Anterior cingulate cortex (tissue), 58 donors: Measurements from ENCODE around the gene SNPH.

Source experiments
- DNase-seq, 58 donors: peaks; one replicate each; lab custom pipeline; 2025; lab: John Stamatoyannopoulos, UW

Gene SNPH

GRCh38 chr20:1255675-1256074 is 10.4 kb upstream of the SNPH start:
- DNase-seq, result no peak

DNA sequence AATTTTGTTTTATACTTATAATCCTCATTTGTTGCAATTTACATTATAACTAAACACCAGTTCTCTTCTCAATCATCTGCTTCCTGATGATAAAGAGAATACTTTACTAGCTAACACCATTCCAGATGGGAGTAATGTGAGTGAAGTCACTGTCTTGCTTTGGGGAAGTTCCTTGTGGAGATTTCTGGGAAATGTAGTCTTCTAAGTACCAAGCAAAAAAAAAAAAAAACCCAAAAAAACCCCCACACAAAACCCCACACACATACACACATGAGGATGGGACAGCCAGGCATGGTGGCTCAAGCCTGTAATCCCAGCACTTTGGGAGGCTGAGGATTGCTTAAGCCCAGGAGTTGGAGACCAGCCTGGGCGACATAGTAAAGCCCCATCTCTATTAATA is 2.2 kb upstream of the SNPH start:
- no peak for DNase-seq

GRCh38 chr20:1264727-1265126 is 1.4 kb upstream of the SNPH start:
- no peak for DNase-seq

- DNase-seq, result no peak
Measured at GRCh38 chr20:1265226-1265915, 723 bp upstream of the SNPH start.

DNA sequence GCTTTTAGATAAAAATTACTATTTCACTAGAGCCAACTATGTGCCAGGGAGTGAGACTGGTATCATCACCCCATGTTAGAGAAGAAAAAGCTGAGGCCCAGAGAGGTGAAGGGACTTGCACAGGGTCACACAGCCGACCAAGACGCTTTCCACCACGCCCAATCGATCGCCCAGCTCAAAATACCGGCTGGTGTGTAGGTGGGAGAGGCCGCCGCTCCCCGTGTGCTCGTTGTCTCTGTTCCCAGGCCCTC is 253 bp upstream of the SNPH start:
- DNase-seq, result no peak

DNA sequence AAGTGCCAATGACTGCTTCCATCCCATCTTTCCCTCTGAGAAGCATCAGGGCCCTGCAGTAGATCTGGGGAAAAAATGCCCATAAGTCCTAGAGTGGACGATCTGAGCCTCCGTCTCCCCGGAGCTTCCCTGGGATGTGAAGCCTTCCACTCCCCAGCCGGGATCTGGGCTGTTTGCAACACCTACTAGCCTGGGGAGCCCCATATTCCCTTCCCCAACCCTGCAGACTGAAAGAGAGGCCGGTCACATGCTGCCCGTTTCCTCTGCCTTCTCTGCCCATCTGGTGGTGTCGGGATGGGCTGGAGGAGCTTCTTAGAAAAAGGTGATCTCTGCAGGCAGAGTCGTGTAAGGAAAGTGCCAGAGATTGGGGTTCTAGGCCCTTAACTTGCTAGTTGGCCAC is 1.1 kb downstream of the SNPH start:
- peak in 4 of 58 donors; percentile 12 to 39 (median 28) for DNase-seq

GRCh38 chr20:1267809-1268374 is 1.8 kb downstream of the SNPH start:
- no peak for DNase-seq

GRCh38 chr20:1269235-1269634 is 3.1 kb downstream of the SNPH start:
- DNase-seq, result no peak

DNA sequence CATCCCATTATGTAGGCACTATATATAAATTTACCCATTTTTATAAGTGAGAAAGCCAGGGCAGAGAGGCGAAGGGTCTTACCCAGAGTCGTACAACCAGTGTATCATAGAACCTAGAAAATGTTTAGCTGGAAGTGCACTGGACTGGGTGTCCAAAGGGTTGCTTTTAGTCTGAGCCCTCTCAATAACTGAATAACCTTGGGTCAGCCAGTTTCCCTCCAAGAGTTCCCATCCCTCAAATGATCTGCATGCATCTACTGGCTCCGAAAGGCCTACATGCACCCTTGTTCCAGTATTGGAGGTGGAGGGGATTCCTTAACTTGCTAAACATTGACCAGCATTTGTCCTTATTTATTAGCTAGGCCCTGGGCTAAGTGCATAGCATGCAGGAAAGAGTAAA is 3.8 kb downstream of the SNPH start:
- DNase-seq, result no peak

DNA sequence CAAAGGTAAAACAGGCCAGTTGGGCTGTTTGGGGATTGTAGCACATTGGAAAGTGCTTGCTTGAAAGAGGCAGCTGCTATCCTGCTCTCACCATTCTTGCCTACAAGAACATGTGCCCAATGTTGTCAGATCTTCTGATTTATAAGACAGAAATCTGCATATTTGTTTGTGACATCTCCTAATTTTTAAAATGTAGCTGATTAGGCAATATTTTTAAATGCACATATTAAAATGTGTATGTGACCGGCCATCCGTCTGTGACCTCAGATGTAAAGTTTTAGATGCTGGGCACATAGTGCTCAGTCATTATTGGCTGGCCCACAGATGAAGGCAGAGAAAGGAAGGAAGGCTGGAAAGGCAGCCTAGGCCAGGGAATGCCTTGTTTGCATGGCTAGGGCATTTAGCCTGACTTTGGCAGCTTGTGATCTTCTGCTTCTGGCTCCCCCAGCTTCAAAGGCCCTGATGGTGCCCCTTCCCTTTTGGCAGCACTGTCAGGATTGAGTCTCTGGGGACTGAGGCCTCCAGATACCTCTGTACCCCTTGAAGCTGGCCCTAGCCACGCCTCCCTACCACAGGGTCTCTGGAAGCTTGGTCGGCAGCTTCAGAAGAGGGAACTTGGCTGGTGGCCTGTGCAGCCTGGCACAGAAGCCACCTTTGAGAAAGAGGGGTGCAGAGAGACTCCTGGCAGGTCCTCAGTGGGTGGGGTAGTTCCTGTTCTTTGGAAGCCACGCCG is 6.4 kb downstream of the SNPH start:
- peak in 33 of 58 donors; percentile 29 to 79 (median 49) for DNase-seq

DNA sequence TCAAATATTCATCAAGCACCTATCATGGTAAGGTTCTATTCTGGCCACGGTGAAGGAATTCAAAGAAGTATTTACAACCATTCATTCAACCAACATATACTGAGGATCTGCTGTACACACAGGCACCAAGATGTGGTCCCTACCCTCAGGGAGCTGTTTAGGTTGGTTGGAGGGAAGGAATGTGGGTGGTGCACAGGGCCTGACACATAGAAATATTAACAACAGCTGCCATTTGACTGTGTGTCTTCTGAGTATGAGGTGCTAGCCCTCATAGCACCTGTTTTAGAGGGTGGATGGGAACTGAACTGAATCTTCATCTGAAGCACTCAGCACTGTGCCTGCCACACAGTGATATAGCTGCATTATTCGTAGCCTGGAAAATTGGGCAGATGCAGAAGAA is 7.3 kb downstream of the SNPH start:
- DNase-seq, result no peak

- DNase-seq, result peak in 29 of 58 donors; percentile 12 to 70 (median 43)
Measured at GRCh38 chr20:1274485-1275311, 8.6 kb downstream of the SNPH start.

DNA sequence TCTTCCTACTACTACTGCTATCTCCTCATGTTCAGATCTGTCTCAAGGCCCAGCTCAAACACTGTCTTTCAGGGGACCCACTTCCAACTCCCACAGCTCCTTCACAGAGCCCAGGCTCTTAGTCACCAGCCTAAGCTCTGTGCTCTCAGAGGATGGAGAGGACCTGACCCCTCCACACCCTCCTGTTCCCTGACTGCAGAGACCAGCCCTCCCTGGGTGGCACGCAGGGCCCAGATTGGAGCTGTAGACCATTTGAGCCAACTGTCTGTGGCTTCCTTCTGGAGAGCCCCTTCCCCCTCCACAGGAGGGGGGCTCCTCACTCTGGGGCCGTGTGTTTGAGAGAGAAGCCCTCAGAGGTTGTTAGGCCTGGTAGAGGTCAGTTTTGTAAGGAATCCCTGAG is 9.8 kb downstream of the SNPH start:
- no peak for DNase-seq

DNA sequence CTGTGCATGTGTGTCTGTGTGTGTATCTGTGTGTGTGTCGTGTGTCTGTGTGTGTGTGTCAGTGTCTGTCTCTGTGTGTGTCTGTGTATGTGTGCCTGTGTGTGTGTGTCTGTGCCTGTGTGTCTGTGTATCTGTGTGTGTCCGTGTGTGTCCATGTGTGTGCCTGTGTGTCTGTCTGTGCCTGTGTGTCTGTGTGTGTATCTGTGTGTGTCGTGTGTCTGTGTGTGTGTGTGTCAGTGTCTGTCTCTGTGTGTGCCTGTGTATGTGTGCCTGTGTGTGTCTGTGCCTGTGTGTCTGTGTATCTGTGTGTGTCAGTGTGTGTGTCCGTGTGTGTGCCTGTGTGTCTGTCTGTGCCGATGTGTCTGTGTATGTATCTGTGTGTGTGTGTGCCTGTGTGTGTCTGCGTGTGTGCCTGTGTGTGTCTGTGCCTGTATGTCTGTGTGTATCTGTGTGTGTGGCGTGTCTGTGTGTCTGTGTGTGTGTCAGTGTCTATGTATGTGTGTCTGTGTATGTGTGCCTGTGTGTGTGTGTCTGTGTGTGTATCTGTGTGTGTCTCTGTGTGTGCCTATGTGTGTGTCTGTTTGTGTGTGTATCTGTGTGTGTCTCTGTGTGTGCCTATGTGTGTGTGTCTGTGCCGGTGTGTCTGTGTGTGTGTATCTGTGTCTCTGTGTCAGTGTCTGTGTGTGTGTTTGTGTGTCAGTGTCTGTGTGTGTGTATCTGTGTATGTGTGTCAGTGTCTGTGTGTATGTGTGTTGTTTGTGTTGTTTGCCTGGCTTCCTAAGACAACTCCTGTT is 11.6 kb downstream of the SNPH start:
- no peak for DNase-seq

- no peak for DNase-seq
Measured at GRCh38 chr20:1278993-1279392, 12.9 kb downstream of the SNPH start.

DNA sequence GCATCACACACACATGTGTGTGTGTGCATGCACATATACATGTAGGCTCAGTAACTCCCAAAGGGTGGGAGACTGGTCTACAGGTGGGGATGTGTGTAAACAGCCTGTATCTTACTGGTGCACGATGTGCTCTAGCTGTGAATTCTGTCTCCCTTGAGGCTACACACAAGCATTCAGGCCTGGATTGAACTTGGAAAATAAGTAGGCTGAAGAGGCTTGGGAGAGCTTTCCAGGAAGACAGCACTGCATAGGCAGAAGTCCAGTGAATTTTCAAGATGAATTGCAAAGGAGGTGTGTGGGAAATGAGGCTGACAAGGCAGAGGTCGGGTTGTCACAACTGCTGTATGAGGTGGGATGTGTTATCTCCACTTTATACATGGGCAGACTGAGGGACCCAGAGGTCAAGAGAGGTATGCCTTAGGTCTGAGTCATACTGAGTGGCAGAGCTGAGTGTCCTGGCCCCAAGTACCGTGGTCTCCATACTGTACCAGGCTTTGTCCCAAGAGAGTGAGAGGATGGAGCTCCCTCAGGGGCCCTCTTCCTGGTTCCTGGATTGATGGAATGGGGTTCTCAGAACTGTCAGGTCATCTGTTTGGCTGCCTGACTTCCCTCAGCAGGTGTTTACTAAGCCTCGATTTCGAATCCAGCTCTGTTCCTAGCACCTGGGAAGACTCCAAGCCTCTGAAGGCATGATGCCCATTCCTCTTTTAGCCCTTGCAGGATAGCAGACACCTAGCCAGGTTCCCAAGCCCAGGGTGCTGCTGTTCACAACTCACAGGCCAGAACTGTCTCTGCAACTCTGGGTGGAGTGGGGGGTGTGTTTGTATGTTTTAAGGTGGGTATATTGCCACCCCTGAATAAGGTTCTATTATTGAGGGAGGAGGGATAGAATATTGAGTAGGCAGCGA is 14.4 kb downstream of the SNPH start:
- no peak for DNase-seq

GRCh38 chr20:1281279-1282057 is 15.4 kb downstream of the SNPH start:
- peak in 7 of 58 donors; percentile 18 to 51 (median 29) for DNase-seq

- no peak for DNase-seq
Measured at GRCh38 chr20:1282966-1283365, 16.9 kb downstream of the SNPH start.
